NCI-H2081 treated with DMSO at 0.1 percent for 48 hours (cell line): ENCODE results near the gene HJURP.

Experiments
- DNase-seq: peaks from one replicate; lab custom pipeline; 2025; lab: John Stamatoyannopoulos, UW

Gene HJURP

DNA sequence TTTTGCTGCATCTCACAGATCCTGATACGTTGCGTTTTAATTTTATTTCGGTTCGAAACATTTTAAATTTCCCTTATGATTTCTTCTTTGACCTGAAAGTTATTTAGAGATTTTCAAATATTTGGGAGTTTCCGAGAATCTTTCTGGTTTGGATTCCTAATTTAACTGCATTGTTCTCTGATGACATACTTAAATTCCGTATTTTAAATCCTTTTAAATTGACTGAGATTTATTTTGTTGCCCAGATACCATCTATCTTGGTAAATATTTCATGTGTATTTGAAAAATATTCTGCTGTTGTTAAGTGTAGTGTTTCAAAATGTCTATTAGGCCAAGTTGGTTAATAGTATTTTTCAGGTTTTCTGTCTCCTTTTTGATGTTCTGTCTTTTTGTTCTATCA lies 38.5 kb downstream of the HJURP start:
- no peak for DNase-seq

- DNase-seq: no peak
Measured at GRCh38 chr2:233814056-233814835, 40.1 kb downstream of the HJURP start.

- no peak for DNase-seq
Measured at GRCh38 chr2:233813236-233814055, 40.9 kb downstream of the HJURP start.

GRCh38 chr2:233811732-233812131 lies 42.6 kb downstream of the HJURP start:
- no peak for DNase-seq

DNA sequence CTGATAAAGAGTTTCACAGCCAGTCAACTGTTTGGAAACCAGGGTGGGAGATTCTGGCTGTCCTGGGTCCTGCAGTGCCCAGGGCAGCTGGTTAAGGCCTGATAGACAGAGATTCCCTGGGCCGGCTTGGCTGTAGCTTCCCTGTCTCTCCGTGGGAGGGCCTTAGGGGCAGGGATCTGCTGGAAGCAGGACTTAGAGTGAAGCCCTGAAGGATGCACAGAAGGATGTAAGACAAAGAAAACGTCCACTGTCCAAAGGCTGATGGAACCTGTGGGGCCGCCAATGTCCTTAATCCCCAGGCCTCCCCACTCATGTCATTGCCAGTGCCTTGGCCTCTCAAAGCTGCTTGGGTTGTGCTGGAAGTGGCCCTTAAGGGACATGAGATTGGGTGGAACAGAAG lies 43.2 kb downstream of the HJURP start:
- no peak for DNase-seq

DNA sequence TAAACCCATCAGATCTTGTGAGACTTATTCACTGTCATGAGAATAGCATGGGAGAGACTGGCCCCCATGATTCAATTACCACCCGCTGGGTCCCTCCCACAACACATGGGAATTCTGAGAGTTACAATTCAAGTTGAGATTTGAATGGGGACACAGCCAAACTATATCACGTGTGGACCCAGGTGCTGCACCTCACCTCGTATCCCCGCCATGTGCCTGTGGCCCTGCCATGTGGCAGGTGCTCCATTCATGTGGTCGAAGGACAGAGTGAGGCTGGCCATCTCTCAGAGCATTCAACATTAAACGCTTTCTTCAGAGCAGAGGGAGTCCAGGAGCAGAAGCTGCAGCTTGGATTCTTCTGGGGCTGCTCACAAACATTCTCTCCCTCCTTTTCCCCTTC lies 44.0 kb downstream of the HJURP start:
- DNase-seq: no peak

- no peak for DNase-seq
Measured at GRCh38 chr2:233807966-233808935, 46.1 kb downstream of the HJURP start.

- DNase-seq: no peak
Measured at GRCh38 chr2:233807215-233807865, 47.0 kb downstream of the HJURP start.

- no peak for DNase-seq
Measured at GRCh38 chr2:233803994-233804393, 50.3 kb downstream of the HJURP start.

GRCh38 chr2:233803292-233803911 lies 50.9 kb downstream of the HJURP start:
- no peak for DNase-seq

GRCh38 chr2:233802132-233802815 lies 52.1 kb downstream of the HJURP start:
- DNase-seq: no peak

DNA sequence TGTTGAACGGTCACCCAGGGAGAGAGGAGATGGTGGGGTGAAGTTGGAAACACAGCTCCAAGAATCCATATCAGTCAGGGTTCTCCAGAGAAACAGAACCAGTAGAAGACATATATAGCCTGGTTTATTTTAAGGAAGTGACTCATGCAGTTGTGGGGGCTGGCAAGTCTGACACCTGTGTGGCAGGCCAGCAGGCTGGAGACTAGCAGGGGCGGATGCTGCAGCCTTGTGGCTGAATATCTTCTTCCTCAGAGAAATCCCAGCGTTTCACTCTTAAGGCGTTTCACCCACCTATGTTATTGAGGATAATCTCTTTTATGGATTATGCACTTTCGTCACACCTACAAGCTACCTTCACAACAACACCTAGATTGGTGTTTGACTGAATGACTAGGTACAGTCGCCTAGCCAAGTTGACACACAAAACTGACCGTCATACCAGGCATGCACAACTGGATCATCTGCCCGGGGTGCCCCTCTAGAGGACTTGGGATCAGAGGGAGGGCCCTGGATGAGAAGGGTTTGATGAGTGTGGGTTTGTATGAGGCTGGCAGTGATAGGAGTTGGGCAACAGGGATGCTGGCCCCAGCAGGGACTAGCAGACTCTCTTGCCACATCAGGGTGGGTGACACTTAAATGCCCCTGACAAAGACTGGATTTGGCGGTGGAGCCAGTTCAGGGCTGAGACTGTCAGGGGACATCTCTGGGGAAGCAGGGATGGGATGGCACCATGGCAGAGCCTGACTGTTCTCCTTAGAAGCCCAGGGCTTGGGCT lies 52.8 kb downstream of the HJURP start:
- no peak for DNase-seq

GRCh38 chr2:233800208-233800607 lies 54.1 kb downstream of the HJURP start:
- no peak for DNase-seq

GRCh38 chr2:233799716-233800115 lies 54.6 kb downstream of the HJURP start:
- no peak for DNase-seq

DNA sequence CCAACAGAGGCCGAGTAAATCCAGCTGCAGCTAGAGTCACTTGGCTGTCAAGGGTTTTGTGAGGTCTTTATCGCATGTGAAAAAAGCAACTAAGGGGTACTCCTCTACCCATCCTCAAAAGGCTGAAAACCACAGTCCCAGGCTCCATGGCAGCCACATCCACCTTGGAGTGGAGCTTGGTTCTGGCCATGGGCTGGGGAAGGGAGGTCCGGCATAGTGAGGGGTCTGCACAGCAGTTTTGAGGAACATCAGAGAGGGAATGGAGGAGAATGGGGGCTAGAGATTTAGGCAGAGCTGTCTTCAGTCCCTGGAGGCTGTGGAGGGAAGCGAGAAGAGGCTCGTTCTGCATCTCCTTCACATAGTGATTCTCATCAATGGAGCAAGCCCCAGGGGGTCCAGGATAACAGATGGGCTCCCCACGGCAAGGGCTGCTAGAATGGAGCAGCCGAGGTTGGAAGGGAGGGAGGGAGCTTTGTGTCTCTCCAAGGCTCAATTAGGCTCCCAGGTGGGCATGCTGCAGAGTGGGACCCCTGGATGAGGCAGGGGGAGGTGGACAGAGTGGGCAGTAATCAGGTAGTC lies 55.2 kb downstream of the HJURP start:
- no peak for DNase-seq

DNA sequence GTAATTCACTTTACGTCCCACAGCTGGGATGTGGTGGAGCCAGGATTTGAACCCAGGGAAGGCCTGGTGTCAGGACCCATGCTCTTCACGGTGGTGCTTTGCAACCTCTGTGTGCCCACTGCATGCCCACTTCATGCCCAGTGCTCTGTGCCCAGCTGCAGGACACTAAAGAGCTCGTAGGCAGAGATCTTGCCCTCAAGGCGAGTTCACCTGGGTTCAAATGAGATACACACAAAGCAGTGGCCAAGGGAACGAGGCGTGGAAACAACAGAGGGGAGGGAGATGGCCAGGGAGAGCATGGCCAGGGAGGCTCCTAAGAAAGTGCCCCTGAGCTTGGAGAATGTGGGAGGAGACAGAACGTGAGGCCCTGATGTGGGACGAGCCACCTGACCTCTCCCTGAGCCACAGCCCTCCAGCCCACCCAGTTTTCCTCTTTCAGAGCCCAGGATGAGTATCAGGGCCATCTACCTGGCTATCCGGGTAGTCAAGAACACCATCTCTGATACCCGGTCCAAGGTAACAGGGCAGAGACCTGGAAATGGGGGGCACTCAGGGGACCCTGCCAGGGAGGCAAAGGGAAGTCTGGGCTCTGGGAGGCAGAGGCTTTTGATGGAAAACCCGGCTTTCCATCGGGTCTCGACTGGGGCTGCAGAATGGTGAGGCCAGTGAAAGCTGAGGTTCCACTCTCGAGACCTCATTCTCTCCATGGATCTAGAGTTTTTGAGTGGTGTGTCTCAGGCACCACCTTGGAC lies 55.8 kb downstream of the HJURP start:
- no peak for DNase-seq

DNA sequence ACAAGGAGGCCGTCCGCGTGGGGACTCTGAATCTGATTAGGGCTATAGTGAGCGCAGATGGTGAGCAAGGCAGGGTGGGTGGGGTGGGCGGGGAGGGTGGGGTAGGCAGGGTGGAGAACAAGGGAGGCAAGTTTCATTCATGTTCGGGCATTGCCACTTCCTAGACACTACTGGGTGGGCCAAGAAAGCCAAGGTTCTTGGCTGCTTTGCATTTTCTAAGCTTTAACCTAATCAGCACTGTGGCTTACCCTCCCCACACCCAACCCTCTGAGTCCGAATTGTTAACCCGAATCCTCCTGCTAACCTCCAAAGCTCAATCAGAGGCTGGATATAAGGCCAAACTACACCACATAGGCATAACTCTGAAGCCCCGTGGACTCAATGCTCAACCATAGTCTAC lies 58.1 kb downstream of the HJURP start:
- no peak for DNase-seq

GRCh38 chr2:233795735-233796171 lies 58.6 kb downstream of the HJURP start:
- no peak for DNase-seq
